ENCODE results near the gene MAGED2.
"Not testable (repeated sequence)": the region's sequence is repeated elsewhere in the genome, so short reads cannot be mapped to it uniquely, and the experiment has no call there.

Gene MAGED2

DNA sequence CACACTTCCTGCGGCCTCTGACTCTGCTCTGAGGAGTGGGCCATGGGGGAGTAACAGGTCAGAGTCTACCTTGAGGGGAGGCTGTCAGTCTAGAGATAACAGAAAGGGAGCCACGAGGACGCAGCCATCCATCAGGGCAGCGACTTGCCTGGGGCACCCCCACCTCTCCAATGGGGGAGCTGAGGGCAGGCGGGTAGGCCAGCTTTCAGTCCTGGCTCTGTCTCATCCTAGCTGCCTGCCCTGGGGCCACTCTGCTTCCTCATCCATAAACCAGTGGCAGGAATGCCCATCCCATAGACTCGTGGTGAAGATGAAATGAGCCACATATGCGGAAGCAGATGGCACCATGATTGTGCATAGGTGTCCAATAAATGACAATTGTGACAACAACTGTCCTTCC, 13.2 kb downstream of the MAGED2 start:
- DNase-seq = no peak

DNA sequence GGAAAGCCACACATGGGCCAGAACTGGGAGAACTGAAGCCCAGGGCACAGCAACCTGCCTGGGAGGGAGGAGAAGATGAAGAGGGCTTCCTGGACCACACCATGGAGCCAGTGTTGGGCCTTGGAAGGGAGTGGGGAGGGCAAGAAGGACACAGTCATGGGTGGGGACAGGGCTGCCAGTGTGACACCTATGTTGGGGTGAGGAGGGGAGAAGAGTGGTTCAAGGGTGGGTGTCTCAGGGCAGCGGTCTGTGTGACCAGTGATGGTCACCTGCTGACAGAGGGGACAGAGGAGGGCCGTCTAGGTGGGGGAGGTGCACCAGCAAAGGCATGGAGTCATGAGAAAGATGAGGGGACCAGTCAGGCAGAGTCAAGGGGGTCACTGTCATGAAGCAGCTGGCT, 13.8 kb downstream of the MAGED2 start:
- DNase-seq = no peak

GRCh38 chrX:54824195-54824594, 16.6 kb downstream of the MAGED2 start:
- no peak for DNase-seq

DNA sequence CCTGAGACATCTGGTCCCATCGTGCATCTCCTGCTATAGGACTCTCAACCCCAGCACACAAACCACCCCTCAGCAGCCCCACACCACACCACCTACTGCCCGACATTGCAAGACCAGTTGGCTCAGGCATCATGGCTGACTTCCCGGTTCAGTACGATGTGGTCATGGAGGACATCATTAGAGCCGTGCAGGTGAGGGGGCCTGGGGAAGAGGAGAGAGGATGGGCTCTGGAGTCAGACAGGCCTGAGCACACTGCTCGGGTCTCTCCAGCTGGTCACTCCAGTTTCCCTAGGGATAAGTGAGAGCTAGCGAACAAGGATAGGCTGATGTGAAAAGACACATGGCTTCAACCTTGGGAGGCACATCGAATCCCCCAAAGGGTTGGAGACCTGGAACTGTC, 17.2 kb downstream of the MAGED2 start:
- DNase-seq = no peak

DNA sequence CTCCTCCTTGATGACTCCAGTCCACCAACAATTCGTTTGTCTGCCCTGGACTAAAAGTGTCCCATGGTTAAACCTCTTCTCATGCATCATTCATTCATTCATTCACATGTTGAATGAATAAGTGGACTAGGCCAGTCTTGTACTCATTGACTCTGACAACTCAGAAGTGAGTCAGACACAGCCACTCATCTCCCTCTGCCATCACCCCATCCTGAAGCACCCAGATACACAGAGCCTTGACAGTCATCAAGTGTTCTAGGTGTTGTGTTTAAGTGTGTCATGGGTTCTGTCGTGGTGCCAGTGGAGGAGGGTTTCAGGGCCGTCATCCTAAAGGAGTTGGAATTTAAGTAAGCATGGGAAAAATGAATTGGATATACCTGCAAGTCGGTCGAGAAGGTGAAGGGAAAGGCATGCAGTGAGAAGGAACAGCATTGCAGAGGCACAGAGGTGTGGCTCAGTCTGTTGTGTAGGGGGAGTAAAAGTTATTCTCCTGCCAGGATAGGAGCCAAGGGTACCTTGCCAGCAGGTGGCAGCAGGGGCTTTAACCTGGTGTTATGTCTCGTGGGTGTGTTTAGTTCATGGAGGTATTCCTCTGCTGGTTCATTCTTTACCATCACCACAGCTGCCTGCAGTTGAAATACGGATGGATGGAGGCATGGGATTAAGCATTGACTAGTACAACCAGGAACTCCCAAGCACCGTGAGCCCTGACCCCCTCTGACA, 18.3 kb downstream of the MAGED2 start:
- DNase-seq = peak; percentile 2

DNA sequence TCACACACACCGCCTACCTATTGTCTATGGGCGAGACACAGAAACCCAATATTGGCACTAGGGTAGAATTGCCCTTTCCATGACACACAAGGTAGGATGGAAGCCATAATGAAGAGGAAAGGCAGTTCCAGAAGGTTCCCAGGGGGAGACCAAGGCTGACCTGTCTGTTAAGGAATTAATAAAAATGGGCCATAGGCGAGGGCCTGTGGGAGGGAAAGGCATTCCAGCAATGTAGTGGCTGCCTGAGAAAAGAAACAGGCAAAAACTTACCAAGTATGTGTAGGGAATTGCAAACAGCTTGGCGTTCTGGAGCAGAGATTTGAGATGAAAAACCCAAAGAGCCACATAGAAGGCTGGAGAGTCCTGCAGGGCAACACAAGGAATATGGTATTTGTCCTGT, 19.1 kb downstream of the MAGED2 start:
- no peak for DNase-seq

DNA sequence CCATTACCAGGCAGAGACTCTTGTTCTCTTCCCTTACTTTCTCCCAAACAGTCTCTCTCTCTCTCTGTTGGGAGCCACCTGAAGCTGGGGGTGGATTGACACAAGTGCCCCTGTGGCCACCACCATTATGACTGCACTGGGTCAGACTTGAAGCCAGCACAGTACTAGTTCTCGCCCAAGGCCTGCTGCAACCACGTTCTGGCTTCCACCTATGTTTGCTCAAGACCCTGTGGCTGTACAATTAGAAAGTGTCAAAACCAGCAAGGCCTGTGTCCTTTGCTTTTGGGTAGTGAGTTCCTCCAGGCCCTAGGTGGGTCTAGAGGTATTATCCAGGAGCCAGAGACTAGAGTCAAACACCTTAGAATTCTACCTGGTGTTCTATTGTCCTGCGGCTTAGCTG, 31.0 kb downstream of the MAGED2 start:
- DNase-seq = no peak

DNA sequence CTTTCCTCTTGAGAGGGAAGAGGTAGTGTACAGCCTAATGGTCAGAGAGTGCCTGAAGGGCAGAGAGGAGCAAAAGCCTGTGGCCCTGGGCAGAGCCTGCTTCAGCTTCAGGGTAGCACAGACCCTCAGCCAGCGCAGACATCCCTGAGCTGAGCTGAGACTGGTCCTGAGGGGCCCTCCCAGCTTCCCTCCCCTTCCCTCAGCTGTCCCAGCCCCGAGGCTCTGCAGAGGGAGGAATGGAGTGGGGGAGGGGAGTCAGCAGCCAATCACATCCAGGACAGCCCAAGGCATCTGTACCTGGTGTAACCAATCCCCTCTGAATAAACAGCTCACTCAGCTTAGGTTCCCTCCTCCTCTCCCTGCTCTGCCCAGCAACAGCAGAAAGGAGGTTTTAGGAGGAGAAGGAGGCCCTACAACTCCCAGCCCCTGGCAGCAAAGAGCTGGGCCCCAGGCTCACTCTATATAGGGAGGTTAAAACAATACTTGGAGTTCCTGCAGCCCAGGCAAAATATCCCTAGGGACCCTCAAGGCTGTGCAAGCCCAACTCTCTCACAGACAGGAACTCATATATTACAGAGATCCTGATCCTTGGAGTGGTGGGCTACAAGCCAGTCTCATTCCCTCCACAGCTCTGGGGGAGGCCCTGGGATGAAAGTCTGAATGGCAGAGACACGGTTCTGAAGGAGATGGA, 33.8 kb downstream of the MAGED2 start:
- not testable (repeated sequence) for DNase-seq

- no peak for DNase-seq
These were observed 35.1 kb downstream of the MAGED2 start for GRCh38 chrX:54842607-54843006.

DNA sequence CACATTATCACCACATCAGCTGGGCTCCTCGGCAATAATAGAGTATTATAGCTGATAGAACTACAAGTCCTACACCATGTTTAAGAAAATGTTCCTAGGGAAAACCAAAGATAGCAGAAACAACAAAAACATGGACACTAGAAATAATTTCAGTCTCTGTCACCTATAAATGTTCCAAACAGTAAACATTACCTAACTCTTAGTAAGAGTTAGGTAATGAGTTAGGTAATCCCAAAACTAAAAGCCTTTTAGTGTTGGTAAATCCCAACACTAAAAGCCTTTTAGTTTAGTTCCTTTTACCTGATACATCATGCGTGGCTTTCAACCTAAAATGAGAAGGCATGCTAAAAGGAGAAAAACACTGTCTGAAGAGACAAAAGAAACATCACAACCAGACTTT, 35.5 kb downstream of the MAGED2 start:
- no peak for DNase-seq

DNA sequence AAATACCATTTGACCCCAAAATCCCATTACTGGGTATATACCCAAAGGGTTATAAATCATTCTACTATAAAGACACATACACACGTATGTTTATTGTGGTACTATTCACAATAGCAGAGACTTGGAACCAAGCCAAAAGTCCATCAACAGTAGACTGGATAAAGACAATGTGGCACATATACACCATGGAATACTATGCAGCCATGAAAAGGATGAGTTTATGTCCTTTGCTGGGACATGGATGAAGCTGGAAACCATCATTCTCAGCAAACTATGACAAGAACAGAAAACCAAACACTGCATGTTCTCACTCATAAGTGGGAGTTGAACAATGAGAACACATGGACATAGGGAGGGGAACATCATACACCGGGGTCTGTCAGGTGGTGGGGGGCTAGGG, 40.2 kb downstream of the MAGED2 start:
- DNase-seq = not testable (repeated sequence)

GRCh38 chrX:54865208-54865607, 57.7 kb downstream of the MAGED2 start:
- DNase-seq = no peak
